ENCODE data around the gene AHRR.

AHRR gene

DNA sequence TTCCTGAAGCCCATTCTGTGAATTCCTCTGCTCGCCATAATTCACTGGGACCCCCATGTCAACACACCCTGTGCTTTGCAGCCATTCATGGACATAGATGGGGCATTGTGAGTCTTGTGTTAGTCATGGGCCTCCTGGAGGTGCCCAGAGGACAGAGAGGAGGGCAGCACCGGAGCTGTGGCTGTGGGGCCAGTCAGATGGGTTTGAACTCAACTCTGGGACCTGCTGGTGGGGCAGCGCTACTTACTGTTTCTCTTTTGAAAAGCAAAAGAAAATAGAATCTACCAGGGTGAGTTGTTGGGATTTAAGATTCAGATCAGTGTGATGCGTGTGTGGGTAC lies 110.2 kb downstream of the AHRR start:
- no peak for DNase-seq (ENCODE audit: low read depth)
- no peak overlapping the region for H3K4me3 ChIP-seq (ENCODE audit: low read depth, low read length)
- TF ChIP-seq, protein P1, sequence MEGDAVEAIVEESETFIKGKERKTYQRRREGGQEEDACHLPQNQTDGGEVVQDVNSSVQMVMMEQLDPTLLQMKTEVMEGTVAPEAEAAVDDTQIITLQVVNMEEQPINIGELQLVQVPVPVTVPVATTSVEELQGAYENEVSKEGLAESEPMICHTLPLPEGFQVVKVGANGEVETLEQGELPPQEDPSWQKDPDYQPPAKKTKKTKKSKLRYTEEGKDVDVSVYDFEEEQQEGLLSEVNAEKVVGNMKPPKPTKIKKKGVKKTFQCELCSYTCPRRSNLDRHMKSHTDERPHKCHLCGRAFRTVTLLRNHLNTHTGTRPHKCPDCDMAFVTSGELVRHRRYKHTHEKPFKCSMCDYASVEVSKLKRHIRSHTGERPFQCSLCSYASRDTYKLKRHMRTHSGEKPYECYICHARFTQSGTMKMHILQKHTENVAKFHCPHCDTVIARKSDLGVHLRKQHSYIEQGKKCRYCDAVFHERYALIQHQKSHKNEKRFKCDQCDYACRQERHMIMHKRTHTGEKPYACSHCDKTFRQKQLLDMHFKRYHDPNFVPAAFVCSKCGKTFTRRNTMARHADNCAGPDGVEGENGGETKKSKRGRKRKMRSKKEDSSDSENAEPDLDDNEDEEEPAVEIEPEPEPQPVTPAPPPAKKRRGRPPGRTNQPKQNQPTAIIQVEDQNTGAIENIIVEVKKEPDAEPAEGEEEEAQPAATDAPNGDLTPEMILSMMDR (IDR thresholded peaks at IDR 0.05; ENCODE audit: insufficient read depth, low read depth, low read length, missing control alignments) = no peak

DNA sequence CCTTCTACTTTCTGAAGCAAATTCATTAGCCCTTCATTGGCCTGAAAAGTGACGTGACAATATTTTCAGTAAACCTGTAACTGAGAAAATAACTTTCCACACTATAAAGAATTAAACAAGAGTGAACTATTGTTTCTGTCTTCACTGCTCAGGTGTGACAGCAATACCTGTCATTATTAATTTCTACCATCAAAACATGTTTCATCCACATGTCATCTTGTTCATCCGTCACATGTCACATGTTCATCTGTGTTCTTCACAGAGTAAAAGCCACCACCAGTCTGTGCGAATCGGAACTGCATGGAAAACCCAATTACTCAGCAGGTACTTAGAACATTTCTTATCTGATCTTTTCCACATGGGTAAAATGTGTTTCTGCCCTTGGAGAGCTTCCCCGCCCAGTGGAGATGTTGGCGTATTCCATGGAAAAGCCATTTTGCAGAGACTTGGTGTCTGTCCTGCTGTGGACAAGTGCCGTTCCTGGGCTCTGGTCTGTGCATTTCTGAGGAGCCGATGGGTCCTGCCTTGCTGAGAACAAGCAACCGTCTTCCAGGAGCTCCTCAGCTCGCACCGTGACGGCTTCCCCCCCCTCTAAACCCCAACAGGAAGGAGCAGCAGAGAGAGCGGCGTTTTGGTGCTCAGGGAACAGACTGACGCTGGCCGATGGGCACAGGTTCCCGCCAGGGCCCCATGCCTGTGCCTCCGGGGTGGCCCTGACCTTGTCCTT lies 110.8 kb downstream of the AHRR start:
- H3K4me3 ChIP-seq (ENCODE audit: low read depth, low read length) = no peak overlapping the region
- TF ChIP-seq, protein P1 (IDR thresholded peaks at IDR 0.05; ENCODE audit: insufficient read depth, low read depth, low read length, missing control alignments) = no peak
- no peak for DNase-seq (ENCODE audit: low read depth)

DNA sequence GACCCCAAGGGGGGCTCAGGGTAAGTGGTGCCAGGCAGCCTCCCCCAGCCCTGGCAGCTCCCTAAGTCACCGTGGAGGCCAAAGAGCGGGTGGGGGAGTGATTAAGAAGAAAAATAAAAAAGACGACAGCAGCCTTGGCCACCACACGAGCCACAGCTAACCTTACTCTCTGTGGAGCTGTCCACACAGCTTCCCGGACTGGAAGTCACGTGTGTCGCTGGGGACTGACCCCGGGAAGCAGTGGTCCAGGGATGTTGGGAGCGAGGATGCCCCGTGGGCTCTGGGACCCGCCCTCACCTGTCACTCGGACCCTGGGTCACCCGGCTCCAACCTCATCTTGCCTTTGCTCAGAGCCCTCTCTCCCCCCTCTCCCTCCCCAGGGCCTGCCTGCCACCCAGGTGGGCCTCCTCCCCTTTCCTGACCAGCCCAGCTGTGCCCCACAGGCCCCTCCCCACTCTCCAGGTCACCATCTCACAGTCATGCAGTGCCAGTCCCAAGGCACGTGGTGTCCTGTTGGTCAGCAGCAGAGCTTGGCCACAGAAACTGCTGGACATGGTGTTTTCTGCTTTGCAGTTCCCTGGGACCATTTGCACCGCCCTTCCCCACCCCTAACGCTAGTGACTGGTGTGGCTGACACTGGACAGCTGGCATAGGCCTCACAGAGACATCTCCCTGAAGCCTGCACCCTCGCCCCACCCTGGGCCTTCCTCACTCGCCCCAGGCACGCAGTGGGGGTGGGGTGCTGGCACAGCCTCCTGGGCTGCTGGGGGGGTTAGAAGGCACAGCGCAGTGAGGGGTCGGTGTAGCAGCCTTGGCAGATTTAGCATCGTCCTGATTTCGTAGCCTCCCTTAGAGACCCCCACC lies 111.6 kb downstream of the AHRR start:
- TF ChIP-seq, protein P1 (IDR thresholded peaks at IDR 0.05; ENCODE audit: insufficient read depth, low read depth, low read length, missing control alignments) = no peak
- DNase-seq (ENCODE audit: low read depth) = no peak
- no peak overlapping the region for H3K4me3 ChIP-seq (ENCODE audit: low read depth, low read length)

DNA sequence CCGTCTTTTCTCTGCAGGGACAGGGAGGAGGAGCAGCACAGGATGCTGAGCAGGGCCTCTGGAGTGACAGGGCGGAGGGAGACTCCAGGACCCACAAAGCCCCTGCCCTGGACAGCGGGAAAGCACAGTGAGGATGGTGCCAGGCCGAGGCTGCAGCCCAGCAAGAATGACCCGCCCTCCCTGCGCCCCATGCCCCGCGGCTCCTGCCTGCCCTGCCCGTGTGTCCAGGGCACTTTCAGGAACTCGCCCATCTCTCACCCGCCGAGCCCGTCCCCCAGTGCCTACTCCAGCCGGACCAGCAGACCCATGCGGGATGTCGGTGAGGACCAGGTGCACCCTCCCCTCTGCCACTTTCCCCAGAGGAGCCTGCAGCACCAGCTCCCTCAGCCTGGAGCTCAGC lies 112.3 kb downstream of the AHRR start:
- no peak overlapping the region for H3K4me3 ChIP-seq (ENCODE audit: low read depth, low read length)
- DNase-seq (ENCODE audit: low read depth) = no peak
- TF ChIP-seq, protein P1 (IDR thresholded peaks at IDR 0.05; ENCODE audit: insufficient read depth, low read depth, low read length, missing control alignments) = no peak

DNA sequence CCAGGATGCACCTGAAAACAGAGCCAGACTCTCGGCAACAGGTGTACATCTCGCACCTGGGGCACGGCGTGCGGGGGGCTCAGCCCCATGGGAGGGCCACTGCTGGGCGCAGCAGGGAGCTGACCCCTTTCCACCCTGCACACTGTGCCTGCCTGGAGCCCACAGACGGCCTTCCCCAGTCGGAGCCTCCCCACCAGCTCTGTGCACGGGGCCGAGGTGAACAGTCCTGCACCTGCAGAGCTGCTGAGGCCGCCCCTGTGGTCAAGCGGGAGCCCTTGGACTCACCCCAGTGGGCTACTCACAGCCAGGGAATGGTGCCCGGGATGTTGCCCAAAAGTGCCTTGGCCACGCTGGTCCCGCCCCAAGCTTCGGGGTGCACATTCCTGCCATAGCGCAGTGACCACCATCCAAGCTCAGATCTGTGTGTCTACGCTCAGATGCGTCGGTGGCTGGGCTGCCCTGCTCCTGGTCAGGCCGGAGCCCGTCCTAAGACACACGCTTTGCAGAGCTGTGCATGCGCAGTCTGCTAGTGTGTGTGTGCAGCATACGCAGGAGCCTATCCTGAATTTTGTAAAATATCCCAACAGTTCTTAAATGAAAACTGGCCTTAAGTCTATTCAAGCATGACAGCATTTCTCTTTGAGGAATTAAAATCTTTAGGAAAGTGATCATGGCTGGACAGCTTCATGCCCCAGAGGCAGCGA lies 113.1 kb downstream of the AHRR start:
- no peak overlapping the region for H3K4me3 ChIP-seq (ENCODE audit: low read depth, low read length)
- DNase-seq (ENCODE audit: low read depth) = no peak
- TF ChIP-seq, protein P1 (IDR thresholded peaks at IDR 0.05; ENCODE audit: insufficient read depth, low read depth, low read length, missing control alignments) = no peak

DNA sequence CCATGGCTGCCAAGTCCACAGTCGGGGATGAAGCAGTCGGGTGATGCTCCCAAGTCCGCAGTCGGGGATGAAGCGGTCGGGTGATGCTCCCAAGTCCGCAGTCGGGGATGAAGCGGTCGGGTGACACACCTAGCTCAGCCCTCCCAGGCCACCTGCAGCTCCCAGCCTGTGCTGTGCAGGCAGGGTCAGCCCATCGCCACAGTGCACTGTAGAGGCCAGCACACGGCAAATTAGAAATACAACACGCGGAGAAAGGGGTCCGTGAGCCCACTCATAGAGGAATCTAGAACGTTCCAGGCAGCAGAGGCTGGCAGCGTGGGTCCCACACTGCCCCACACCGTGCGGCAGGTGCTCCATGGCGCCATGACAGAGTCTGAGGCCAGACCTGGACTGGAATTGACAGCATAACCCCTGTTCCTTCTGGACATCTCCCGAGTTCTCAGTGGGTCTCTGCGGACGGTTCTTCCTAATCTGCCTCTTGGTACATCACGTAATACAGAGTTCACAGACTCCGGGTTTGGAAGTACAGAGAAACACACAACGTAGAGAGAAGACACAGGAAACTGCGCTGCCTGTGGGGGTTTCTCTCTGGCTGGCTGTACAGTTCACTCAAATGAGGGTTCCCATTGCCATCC lies 113.8 kb downstream of the AHRR start:
- no peak overlapping the region for H3K4me3 ChIP-seq (ENCODE audit: low read depth, low read length)
- DNase-seq (ENCODE audit: low read depth) = no peak
- TF ChIP-seq, protein P1 (IDR thresholded peaks at IDR 0.05; ENCODE audit: insufficient read depth, low read depth, low read length, missing control alignments) = no peak
